Fibroblast of skin of left biceps (primary cell): ENCODE measurements around the gene BCHE.

Experiments
- DNase-seq, 2 experiments: peaks; one replicate each; pipeline ENCODE4 v3.0.0-alpha.2; 2013; ENCODE audit warnings: low read depth in 2 of 2

Gene BCHE

GRCh38 chr3:165837058-165837525, at the start of gene BCHE:
TSS of gene BCHE (minus strand) at chr3:165837423. CDS start at chr3:165831033, 6,390 bp downstream.
- peak; percentile 56 to 63 for DNase-seq

DNA sequence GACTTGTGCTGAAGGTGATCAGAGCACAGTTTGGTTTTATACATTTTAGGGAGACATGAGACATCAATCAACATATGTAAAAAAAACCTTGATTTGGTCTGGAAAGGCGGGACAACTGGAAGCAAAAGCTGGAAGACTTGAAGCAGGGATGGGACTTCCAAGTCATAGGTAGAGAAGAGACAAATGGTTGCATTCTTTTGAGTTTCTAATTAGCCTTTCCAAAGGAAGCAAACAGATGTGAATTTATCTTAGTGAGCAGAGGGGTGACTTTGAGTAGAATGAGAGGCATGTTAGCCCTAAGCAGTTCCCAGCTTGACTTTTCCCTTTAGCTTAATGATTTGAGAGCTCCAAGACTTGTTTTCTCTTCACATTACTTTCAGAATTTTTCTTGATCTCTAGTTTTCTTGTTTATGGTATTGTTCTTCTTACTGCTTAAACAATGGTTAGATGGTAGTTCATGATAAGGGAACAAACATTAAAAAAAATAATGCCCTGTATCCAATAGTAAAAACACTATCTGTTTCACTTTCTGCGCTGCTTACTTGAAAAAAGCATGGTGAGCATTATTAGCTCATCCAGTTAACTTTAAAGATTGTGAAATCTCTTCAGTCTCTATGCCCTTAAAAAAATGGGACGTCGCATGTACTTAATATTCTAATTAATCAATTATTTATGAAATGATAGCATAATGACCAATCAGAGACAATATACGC, 48.5 kb upstream of the BCHE start:
- no peak for DNase-seq

- no peak for DNase-seq
These were observed 47.3 kb upstream of the BCHE start for GRCh38 chr3:165884518-165884917.

- no peak for DNase-seq
These were observed 46.7 kb upstream of the BCHE start for GRCh38 chr3:165883863-165884478.

- no peak for DNase-seq
These were observed 45.9 kb upstream of the BCHE start for GRCh38 chr3:165883117-165883516.

- DNase-seq = no peak
These were observed 38.4 kb upstream of the BCHE start for GRCh38 chr3:165875644-165876043.

DNA sequence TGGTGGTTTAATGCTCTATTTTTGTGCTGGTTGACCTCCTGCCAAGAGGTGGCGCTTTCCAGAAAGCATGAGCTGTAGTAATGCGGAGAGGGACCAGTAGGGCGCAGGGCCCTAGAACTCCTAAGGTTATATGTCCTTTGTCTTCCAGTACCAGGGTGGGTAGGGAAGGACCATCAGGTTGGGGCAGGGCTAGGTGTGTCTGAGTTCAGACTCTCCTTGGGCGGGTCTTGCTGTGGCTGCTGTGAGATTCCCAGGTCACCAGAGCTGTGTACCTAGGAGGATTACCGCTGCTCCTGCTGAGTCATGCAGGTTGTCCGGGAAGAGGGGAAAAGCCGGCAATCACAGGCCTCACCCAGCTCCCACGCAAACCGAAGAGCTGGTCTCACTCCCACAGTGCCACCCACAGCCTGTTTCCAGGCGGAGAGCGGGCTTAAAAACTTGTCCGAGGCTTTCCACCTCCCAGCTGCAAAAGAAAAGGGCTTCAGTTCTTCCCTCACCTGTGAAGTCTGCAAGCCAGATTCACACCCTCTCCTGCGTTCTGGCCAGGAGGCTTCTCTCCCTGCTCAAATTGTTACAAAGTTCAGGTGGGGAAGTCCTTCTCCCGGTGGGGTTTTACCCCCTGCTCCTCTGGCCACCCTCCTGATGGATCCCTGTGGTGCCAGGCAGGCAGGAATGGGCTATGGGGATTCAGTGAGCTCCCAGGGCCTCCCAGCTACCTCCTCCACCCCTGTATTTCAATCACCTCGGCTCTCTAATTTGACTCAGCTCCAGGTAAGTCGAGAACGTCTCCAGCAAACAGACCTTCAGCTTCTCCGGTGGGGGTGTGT, 37.7 kb upstream of the BCHE start:
- DNase-seq = no peak

- DNase-seq = no peak
These were observed 30.9 kb upstream of the BCHE start for GRCh38 chr3:165868088-165868487.

DNA sequence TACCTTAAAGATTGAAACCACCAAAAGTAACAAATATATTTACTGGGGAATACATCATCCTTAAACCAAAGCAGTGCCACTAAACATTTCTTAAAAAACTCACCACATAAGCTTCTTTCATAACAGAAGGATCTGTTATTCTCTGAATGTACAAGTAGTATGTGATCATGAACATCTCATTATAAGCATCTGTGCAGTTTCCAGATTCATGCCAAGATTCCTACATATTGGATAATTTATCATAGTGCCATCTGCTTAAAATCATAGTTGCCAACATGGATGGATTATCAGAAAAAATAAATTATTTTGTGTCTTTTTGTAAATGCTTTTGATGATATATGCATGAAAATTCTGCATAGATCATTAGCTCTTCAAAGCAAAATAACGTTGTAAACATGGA, 21.8 kb upstream of the BCHE start:
- DNase-seq = no peak

- peak; percentile 56 to 60 for DNase-seq
These were observed 18.4 kb upstream of the BCHE start for GRCh38 chr3:165855581-165855980.

DNA sequence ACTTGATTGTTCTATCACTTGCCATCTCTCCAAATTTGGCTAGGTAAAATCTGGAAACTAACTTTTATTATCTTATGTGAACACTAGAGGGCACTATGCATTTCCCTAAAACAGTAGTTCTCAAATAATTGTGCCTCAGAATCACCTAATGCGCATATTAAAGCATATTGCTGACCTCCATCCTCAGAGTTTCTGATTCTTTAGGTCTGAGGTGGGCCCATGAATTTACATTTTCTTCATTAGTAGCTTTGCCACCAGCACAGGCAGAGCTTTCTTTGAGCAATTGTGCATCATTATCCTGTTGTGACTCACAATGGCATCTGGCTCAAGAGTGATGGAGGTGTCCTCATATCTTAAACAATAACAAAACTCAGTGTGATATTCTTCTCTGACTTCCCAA, 17.5 kb upstream of the BCHE start:
- DNase-seq = no peak

DNA sequence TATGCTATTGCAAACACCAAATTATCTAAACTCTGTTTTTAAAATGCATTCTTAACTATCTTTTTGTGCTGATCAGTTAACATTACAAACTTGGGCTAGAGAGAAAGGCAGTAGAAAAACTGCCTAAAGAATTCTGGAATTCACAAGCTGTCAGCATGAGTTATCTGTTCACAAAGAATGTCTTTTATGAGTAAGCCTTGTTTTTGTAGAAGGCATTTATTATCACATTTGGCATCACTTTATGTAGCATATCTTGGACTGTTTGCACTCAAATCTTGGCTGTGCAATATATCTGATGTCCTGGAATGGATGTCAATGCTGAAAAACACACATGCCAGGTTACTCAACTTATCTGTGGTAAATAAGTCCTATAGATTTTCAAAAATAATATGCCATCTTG, 15.5 kb upstream of the BCHE start:
- DNase-seq = peak; percentile 33 to 41

DNA sequence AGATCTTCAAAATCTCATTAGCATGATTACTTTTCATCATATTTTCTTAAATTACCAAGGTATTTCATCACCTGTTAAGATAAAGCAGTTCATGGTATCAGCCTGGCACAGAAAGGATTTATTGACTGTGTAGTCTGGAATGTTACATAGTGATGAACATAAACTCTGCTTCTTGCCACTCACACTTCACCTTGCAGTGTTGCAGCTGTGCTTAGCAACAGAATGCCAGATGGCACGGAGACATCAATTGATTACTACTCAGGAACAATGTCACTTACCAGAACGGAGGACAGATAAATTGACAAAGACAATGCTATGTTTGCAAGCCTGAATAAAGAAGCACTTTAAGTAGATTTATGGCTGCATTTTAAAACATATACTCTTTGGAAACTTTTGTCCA, 15.0 kb upstream of the BCHE start:
- no peak for DNase-seq

DNA sequence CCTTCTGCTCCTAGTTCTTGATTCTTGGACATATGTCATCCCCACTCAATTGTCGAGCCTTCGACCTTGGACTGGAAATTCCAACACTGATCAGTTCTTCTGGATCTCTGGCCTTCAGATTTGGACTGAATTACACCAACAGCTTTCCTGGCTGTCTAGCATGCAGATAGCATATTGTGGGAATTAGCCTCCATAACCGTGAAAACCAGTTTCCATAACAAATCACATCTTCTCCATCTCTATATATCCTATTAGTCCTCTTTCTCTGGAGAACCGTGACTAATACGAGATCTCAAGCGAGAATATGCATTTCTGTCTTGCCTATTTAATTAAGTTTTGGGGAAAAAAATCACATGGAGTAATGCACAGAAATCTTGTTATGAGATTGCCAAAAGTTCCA, 8.8 kb upstream of the BCHE start:
- DNase-seq = no peak

- DNase-seq = no peak
These were observed 2.3 kb upstream of the BCHE start for GRCh38 chr3:165839296-165840076.

GRCh38 chr3:165837801-165838200, 578 bp upstream of the BCHE start:
- no peak for DNase-seq

GRCh38 chr3:165835431-165835830, 1.8 kb downstream of the BCHE start:
- no peak for DNase-seq

DNA sequence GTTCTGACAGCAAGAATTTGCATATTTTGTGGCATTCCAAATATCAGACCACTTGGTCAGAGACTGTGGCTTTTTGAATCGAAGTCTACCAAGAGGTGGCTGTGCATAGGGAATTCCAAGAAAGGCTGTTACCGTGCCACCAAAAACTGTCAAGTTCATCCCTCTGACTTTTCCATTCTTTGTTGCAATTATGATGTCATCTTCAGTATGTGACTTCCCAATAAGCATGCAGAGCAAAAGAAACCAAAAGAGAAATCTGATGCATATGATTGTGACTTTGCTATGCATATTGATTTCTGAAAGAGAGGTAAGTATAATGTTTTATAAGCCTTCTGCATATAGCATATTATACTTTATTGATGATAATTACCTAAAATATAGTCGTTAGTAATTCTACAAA, 6.5 kb downstream of the BCHE start:
- DNase-seq = no peak

GRCh38 chr3:165827883-165828282, 9.3 kb downstream of the BCHE start:
- DNase-seq = no peak

- DNase-seq = no peak
These were observed 10.0 kb downstream of the BCHE start for GRCh38 chr3:165827233-165827632.

DNA sequence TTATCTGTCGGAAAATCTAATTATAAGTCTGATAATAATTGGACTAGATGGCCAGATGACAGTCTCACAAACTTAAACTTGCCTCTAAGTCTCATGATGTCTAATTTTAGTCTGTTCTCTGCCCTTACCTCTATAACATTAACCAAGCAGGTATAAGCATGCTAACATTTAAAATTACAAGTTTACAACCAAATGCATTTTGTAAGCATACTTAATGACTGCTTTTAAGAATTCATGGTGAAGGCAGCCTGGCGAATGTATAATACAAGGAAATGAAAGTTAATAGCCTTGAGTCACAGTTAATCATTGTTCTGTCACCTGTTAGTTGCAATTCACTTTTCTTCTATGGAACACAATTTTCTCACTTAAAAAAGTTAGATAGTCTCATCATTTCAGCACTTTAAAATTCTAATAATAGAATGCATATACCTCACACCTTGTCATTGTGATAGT, 16.5 kb downstream of the BCHE start:
- DNase-seq = no peak
